ENCODE measurements around the gene ZNF575. TPM values are rescaled to one million over a fixed set of nuclear protein-coding genes. Genes with fewer than 3 reads are reported as not detected.

The ZNF575 gene
- total RNA-seq, 1 donor from 2014 or later, result 6.5 TPM

- peaks cover 19% of the 10 kb centered on the region for H3K36me3 Mint-ChIP-seq (ENCODE audit: unreplicated experiment)
- no peak for DNase-seq (ENCODE audit: extremely low spot score, unreplicated experiment)
- TF ChIP-seq CTCF (IDR thresholded peaks at IDR 0.05), result no peak
- H3K9me3 Mint-ChIP-seq (ENCODE audit: unreplicated experiment), result peaks cover 5% of the 10 kb centered on the region
- no peaks in the 10 kb centered on the region for H3K27me3 Mint-ChIP-seq (ENCODE audit: unreplicated experiment)
- H3K27ac Mint-ChIP-seq (ENCODE audit: unreplicated experiment), result peak overlapping the region; percentile 97
- H3K4me3 Mint-ChIP-seq (ENCODE audit: unreplicated experiment), result peak overlapping the region; percentile 88
- peaks cover 19% of the 10 kb centered on the region for H3K4me1 Mint-ChIP-seq (ENCODE audit: unreplicated experiment)
These were observed 1.4 kb downstream of the ZNF575 start for GRCh38 chr19:43534305-43534815.

- no peaks in the 10 kb centered on the region for H3K27me3 Mint-ChIP-seq (ENCODE audit: unreplicated experiment)
- peak; percentile 50 for TF ChIP-seq CTCF (IDR thresholded peaks at IDR 0.05)
- peaks cover 5% of the 10 kb centered on the region for H3K9me3 Mint-ChIP-seq (ENCODE audit: unreplicated experiment)
- H3K27ac Mint-ChIP-seq (ENCODE audit: unreplicated experiment), result peak overlapping the region; percentile 97
- peak; percentile 86 for DNase-seq (ENCODE audit: extremely low spot score, unreplicated experiment)
- H3K4me3 Mint-ChIP-seq (ENCODE audit: unreplicated experiment), result peak overlapping the region; percentile 53
- peaks cover 22% of the 10 kb centered on the region for H3K36me3 Mint-ChIP-seq (ENCODE audit: unreplicated experiment)
- peaks cover 19% of the 10 kb centered on the region for H3K4me1 Mint-ChIP-seq (ENCODE audit: unreplicated experiment)
These were observed 2.1 kb downstream of the ZNF575 start for GRCh38 chr19:43534816-43535761.

- Mint-ChIP-seq H3K27ac (ENCODE audit: unreplicated experiment) (no peak overlapping the region), H3K4me1 (ENCODE audit: unreplicated experiment) (peaks cover 5% of the 10 kb centered on the region), H3K36me3 (ENCODE audit: unreplicated experiment) (peaks cover 34% of the 10 kb centered on the region), H3K9me3 (ENCODE audit: unreplicated experiment) (peaks cover 5% of the 10 kb centered on the region), H3K4me3 (ENCODE audit: unreplicated experiment) (no peak overlapping the region), H3K27me3 (ENCODE audit: unreplicated experiment) (no peaks in the 10 kb centered on the region)
- no peak for TF ChIP-seq CTCF (IDR thresholded peaks at IDR 0.05)
- no peak for DNase-seq (ENCODE audit: extremely low spot score, unreplicated experiment)
These were observed 5.9 kb downstream of the ZNF575 start for GRCh38 chr19:43538922-43539321.

GRCh38 chr19:43540381-43540780 lies 7.4 kb downstream of the ZNF575 start:
- no peak for DNase-seq (ENCODE audit: extremely low spot score, unreplicated experiment)
- TF ChIP-seq CTCF (IDR thresholded peaks at IDR 0.05), result no peak
- H3K9me3 Mint-ChIP-seq (ENCODE audit: unreplicated experiment), result peaks cover 5% of the 10 kb centered on the region
- H3K27me3 Mint-ChIP-seq (ENCODE audit: unreplicated experiment), result no peaks in the 10 kb centered on the region
- peaks cover 41% of the 10 kb centered on the region for H3K36me3 Mint-ChIP-seq (ENCODE audit: unreplicated experiment)
- H3K4me3 Mint-ChIP-seq (ENCODE audit: unreplicated experiment), result no peak overlapping the region
- H3K27ac Mint-ChIP-seq (ENCODE audit: unreplicated experiment), result no peak overlapping the region
- peaks cover 2% of the 10 kb centered on the region for H3K4me1 Mint-ChIP-seq (ENCODE audit: unreplicated experiment)
